Adipocyte (in vitro differentiated cells): ENCODE data around the gene KLHL11.
"Not testable (repeated sequence)": the region's sequence is repeated elsewhere in the genome, so short reads cannot be mapped to it uniquely, and the experiment has no call there.

ENCODE experiments used
- DNase-seq: peaks from one replicate; pipeline ENCODE4 v3.0.0-alpha.2; 2015; ENCODE audit warnings: low read depth
- H3K27me3 ChIP-seq: replicated peaks from 2 replicates; pipeline ENCODE4 v1.7.0; 2013; ENCODE audit warnings: mild to moderate bottlenecking, low read length, moderate library complexity; ENCODE audit not compliant: control insufficient read depth, insufficient read depth
- H3K36me3 ChIP-seq: 2 replicates; pipeline ENCODE4 v1.7.0; 2013; ENCODE audit warnings: low read length, mild to moderate bottlenecking, moderate library complexity; ENCODE audit not compliant: control insufficient read depth, insufficient read depth, severe bottlenecking
- H3K4me1 ChIP-seq: 2 replicates; pipeline ENCODE4 v1.7.0; 2013; ENCODE audit warnings: mild to moderate bottlenecking, low read length, moderate library complexity; ENCODE audit not compliant: control insufficient read depth, insufficient read depth
- H3K4me3 ChIP-seq: 2 replicates; pipeline ENCODE4 v1.7.0; 2013; ENCODE audit warnings: mild to moderate bottlenecking, low read length, moderate library complexity
- H3K9ac ChIP-seq: 2 replicates; pipeline ENCODE4 v1.7.0; 2013; ENCODE audit warnings: mild to moderate bottlenecking, low read length, moderate library complexity
- H3K9me3 ChIP-seq: 2 replicates; pipeline ENCODE4 v1.7.0; 2013; ENCODE audit warnings: mild to moderate bottlenecking, low read length, moderate library complexity; ENCODE audit not compliant: control insufficient read depth

The KLHL11 gene

DNA sequence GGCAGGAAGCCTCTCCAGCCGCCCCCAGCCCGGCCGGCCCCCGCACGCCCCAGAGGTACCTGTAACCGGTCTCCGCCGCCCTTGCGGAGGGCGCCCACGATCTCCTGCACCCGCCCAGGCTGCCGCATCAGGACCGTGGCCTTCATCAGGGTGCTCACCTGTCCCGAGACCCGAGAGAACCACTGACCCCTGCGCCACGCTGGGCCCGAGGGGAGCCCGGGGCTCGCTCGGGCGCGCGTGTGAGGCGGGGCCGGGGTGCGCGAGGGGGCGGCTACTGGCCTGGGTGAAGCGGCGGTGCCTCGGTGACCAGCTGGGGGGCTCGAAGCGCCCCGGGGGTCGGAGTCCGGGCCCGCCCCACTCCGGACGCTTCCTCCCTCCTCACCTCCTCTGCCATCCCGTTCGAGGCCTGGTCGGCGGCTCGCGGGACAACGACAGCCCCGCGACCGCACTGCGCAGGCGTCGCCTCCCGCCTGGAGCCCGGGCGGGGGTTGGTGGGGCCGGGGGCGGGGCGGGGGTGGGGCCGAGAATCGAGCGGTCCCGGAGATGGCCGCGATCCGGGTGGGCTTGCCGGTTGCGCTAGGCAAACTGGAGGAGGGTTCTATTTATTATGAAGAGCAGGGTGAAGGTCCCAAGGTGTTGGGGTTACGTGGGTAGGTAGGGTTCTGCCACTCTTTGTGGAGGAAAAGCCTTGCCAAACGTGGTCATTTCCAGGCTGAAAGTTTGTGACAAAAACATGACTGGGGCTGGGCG lies 29.2 kb downstream of the KLHL11 start, which contains the start of gene NT5C3B:
NT5C3B (minus strand) TSS at position 433 of the 750 bp plus-strand sequence; CDS start at position 394, 39 bp downstream.
- no peaks in the 10 kb centered on the region for H3K27me3 ChIP-seq
- H3K36me3 ChIP-seq = peaks cover 16% of the 10 kb centered on the region
- peaks cover 11% of the 10 kb centered on the region for H3K4me1 ChIP-seq
- peak within 1 kb of the TSS; percentile 90 for H3K9ac ChIP-seq
- peak; percentile 76 for DNase-seq
- no peaks in the 10 kb centered on the region for H3K9me3 ChIP-seq
- peak within 1 kb of the TSS; percentile 88 for H3K4me3 ChIP-seq

DNA sequence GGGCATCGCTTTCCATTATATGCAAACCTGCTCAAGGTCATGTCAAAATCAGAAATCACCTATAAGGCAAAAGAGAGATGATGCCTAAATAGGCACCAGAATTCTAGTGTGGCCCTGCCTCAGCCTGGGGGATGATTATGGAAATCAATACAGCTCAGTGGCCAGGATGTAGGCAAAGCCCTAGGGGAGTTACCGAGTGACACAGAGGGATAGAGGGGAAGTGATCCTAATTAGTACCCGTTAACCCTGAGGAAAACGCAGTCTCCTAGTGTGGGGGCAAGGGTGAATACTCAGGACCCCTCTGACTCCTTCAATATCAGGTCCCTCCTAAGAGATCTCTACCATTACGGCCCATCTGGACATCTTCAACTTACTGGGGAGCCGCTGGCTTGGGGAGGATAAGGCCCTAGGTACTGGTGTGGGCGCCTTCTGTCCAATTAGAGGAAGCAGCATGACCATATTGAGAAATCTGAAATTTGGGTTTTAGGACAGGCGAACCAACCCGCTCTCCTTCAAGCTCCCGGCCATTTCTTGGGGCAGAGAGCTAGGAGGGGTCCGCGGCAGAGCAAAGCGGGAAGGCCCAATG lies 29.9 kb downstream of the KLHL11 start:
- peak; percentile 49 for DNase-seq
- Histone ChIP-seq H3K9ac (peak overlapping the region; percentile 90), H3K4me3 (peak overlapping the region; percentile 88), H3K9me3 (no peaks in the 10 kb centered on the region), H3K4me1 (peaks cover 11% of the 10 kb centered on the region), H3K36me3 (peaks cover 21% of the 10 kb centered on the region), H3K27me3 (no peaks in the 10 kb centered on the region)

DNA sequence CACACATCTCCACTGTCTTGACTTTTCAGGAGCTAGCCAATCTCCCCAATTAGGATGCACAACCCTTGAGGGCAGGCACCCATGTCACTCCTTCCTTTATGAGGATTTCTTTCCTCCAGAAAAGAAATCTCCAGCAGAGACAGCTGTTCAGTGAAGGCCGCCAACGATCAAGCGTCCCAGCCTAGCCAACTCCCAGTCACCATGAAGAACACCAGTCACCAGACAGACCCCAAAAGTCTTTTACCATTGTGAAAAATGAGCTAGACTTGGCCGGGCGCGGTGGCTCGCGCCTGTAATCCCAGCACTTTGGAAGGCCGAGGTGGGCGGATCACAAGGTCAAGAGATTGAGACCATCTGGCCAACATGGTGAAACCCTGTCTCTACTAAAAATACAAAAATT lies 35.3 kb downstream of the KLHL11 start:
- not testable (repeated sequence) for H3K4me3 ChIP-seq, H3K9ac ChIP-seq, H3K27me3 ChIP-seq, H3K4me1 ChIP-seq, H3K9me3 ChIP-seq, DNase-seq
- peaks cover 57% of the 10 kb centered on the region for H3K36me3 ChIP-seq

DNA sequence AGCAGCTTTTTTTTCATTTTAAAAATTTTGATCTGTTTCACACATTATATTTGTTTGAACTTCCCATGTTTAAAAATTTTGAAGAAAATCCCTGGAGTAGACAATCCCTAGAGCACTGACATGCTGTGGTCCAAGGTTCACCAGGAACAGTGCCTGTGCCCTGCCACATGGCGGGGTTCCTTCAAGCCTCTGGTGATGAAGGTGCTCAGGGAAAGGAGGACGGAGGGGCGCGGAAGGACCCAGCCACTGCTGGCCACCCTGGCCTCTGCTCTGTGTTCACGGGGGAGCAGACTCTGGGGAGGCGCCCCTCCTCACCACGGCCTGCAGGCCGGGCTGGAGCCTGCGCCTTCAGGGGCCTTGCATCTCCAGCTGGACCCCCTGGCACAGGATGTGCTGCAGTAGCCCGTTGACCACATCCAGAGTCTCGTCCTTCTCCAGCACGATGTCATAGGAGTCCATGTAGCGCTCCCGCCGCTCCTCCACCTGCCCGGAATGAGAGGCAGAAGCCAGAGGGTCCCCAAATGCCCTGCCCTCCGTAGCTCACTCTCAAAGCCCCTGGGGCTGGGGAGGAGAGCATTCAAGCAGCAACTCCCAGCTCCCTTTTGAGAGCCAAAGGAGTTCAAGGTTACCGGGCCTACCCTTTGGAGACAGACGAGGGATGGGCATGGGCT lies 39.9 kb downstream of the KLHL11 start:
- no peak for DNase-seq

DNA sequence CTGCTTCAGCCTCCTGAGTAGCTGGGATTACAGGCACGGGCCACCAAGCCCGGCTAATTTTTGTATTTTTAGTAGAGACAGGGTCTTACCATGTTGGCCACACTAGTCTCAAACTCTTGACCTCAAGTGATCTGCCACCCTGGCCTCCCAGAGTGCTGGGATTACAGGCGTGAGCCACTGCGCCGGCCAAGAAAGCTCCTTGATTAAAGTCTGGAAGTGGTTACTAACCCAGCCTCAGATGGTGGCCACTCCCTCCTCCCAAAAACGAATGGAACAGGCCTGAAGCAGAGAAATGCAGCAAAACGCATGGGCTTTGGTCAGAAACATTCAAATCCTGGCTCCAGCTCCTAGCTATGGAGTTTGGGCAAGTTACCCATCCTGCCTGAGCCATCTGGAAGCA lies 41.1 kb downstream of the KLHL11 start:
- H3K27me3 ChIP-seq = no peaks in the 10 kb centered on the region
- DNase-seq = peak; percentile 34
- peaks cover 3% of the 10 kb centered on the region for H3K4me1 ChIP-seq
- no peak overlapping the region for H3K4me3 ChIP-seq
- H3K9ac ChIP-seq = peak overlapping the region; percentile 30
- peaks cover 33% of the 10 kb centered on the region for H3K36me3 ChIP-seq
- no peaks in the 10 kb centered on the region for H3K9me3 ChIP-seq

More for the DNA sequence above, 39.9 kb downstream of the KLHL11 start:
- Histone ChIP-seq H3K27me3 (no peaks in the 10 kb centered on the region), H3K36me3 (peaks cover 38% of the 10 kb centered on the region), H3K9me3 (no peaks in the 10 kb centered on the region), H3K4me3 (no peak overlapping the region), H3K9ac (no peak overlapping the region), H3K4me1 (peaks cover 3% of the 10 kb centered on the region)

DNA sequence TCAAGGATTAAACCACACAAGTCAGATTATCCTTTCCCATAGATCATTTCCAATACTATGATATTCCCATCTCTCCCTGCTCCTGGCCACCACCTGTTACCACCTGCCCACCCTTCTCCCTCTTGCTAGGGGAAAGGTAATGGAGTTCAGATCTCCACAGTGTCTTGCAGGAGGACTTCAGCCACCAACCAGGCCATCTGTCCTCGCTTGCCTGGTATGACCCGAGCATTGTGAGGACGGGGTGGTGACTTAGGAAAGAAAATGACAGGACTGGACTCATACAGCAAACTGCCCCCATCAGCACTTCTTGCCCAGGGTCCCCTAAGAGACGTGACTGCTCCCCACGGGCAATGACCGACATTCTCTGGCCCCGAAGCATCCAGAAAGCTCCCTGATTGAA lies 41.6 kb downstream of the KLHL11 start:
- DNase-seq = no peak
- Histone ChIP-seq H3K4me3 (no peak overlapping the region), H3K27me3 (no peaks in the 10 kb centered on the region), H3K9ac (no peak overlapping the region), H3K36me3 (peaks cover 29% of the 10 kb centered on the region), H3K9me3 (no peaks in the 10 kb centered on the region), H3K4me1 (peaks cover 3% of the 10 kb centered on the region)

DNA sequence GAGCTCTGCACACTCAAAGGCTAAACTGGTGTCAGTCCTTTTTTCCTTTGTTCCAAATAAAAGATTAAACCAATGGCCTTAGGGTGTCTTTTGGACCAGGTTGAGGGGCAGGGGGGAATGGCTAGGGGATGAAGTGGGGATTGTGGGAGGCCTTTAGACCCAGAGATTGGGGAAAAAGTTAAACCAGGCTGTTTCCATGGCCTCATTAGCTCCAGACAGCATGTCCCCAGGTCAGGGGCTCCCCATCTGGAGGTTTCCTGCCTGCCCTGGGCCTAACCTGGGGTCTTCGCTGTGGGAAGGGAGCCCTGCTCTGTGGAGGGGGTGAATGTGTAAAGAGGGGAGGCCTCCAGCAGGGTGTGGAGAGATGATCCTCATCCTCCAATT lies 42.1 kb downstream of the KLHL11 start:
- Histone ChIP-seq H3K36me3 (peaks cover 30% of the 10 kb centered on the region), H3K9me3 (no peaks in the 10 kb centered on the region), H3K27me3 (no peaks in the 10 kb centered on the region), H3K4me1 (peaks cover 3% of the 10 kb centered on the region), H3K9ac (no peak overlapping the region), H3K4me3 (no peak overlapping the region)
- DNase-seq = no peak

DNA sequence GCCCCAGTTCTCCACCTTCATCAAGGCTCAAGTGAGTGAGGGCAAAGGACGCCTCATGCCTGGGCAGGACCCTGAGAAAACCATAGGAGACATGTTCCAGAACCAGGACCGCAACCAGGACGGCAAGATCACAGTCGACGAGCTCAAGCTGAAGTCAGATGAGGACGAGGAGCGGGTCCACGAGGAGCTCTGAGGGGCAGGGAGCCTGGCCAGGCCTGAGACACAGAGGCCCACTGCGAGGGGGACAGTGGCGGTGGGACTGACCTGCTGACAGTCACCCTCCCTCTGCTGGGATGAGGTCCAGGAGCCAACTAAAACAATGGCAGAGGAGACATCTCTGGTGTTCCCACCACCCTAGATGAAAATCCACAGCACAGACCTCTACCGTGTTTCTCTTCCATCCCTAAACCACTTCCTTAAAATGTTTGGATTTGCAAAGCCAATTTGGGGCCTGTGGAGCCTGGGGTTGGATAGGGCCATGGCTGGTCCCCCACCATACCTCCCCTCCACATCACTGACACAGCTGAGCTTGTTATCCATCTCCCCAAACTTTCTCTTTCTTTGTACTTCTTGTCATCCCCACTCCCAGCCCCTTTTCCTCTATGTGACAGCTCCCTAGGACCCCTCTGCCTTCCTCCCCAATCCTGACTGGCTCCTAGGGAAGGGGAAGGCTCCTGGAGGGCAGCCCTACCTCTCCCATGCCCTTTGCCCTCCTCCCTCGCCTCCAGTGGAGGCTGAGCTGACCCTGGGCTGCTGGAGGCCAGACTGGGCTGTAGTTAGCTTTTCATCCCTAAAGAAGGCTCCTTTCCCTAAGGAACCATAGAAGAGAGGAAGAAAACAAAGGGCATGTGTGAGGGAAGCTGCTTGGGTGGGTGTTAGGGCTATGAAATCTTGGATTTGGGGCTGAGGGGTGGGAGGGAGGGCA lies 42.7 kb downstream of the KLHL11 start:
- H3K9ac ChIP-seq = no peak overlapping the region
- peaks cover 25% of the 10 kb centered on the region for H3K36me3 ChIP-seq
- no peak overlapping the region for H3K4me3 ChIP-seq
- peaks cover 3% of the 10 kb centered on the region for H3K4me1 ChIP-seq
- DNase-seq = no peak
- H3K27me3 ChIP-seq = no peaks in the 10 kb centered on the region
- H3K9me3 ChIP-seq = no peaks in the 10 kb centered on the region

DNA sequence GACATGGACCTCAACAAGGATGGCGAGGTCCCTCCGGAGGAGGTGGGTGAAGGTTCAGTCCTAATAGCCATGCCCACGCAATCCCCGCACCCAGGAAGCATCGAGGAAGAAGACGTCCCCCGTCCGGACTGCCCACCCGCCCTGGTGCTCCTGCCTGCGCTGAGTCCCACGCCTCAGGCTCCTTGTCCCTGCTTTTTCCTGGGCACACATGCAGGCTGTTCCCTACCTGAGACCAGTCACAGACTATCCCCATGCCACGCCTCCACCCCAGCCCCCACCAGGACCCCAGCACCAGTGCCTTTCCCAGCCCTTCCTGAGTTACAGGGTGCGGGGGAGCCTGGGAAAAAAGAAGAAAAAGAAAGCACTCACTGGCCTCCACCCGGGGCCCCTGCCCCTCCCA lies 43.4 kb downstream of the KLHL11 start:
- peaks cover 23% of the 10 kb centered on the region for H3K36me3 ChIP-seq

DNA sequence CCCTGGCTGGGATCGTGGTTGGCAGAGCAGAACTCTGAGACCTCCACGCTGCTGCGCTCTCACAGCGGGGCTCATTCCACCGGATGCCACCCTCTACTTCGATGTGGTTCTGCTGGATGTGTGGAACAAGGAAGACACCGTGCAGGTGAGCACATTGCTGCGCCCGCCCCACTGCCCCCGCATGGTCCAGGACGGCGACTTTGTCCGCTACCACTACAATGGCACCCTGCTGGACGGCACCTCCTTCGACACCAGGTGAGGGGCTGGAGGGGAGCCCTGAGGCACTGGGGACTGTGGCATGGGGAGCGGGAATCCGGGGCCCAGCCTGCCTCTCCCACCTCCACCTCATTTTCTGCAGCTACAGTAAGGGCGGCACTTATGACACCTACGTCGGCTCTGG lies 47.2 kb downstream of the KLHL11 start:
- peaks cover 11% of the 10 kb centered on the region for H3K4me1 ChIP-seq
- H3K9ac ChIP-seq = no peak overlapping the region
- no peak for DNase-seq
- peaks cover 9% of the 10 kb centered on the region for H3K36me3 ChIP-seq
- H3K4me3 ChIP-seq = no peak overlapping the region
- H3K9me3 ChIP-seq = no peaks in the 10 kb centered on the region
- no peaks in the 10 kb centered on the region for H3K27me3 ChIP-seq

More for the DNA sequence above, 43.4 kb downstream of the KLHL11 start:
- no peaks in the 10 kb centered on the region for H3K27me3 ChIP-seq
- H3K4me3 ChIP-seq = no peak overlapping the region
- H3K4me1 ChIP-seq = peaks cover 3% of the 10 kb centered on the region
- H3K9ac ChIP-seq = no peak overlapping the region
- DNase-seq = no peak
- no peaks in the 10 kb centered on the region for H3K9me3 ChIP-seq
